ENCODE results near the gene RTP3. TPM values are rescaled to one million over a fixed set of nuclear protein-coding genes. Genes with fewer than 3 reads are reported as not detected.

Gene RTP3
- total RNA-seq, 2 experiments from 2014 or later, result 0.74 to 1.3 TPM

GRCh38 chr3:46472736-46473135, 25.0 kb upstream of the RTP3 start:
- H3K36me3 ChIP-seq (ENCODE audit: insufficient read depth, low read length), result no peaks in the 10 kb centered on the region
- ChIA-PET POLR2A (interaction anchor here (0.6 kb wide), 2 partner anchors 38 to 159 kb away, joined by 3 read pairs; no protein-coding TSS in a partner anchor), CTCF (ENCODE audit: unreplicated experiment) (interaction anchor here (0.6 kb wide), 1 partner anchor 237 kb away, joined by 10 read pairs; no protein-coding TSS in a partner anchor)
- no peak overlapping the region for H3K4me3 ChIP-seq (ENCODE audit: low read depth, low read length, poor library complexity, severe bottlenecking)
- no peak for DNase-seq (ENCODE audit: low spot score)
- no peaks in the 10 kb centered on the region for H3K79me2 ChIP-seq (ENCODE audit: insufficient read depth, low read depth, low read length)
- no peak overlapping the region for H2AFZ ChIP-seq (ENCODE audit: low read length)
- no peak overlapping the region for H3K27ac ChIP-seq (ENCODE audit: low read depth, low read length, poor library complexity, severe bottlenecking)
- intact Hi-C loops (cut with micrococcal nuclease; ENCODE audit: unreplicated experiment), result no loop called here
- no peak overlapping the region for H3K4me2 ChIP-seq (ENCODE audit: low read length)
- no peaks in the 10 kb centered on the region for H4K20me1 ChIP-seq (ENCODE audit: insufficient read depth, low read length)
- BruUV-seq (replicated peaks), result no TSS peak
- no peaks in the 10 kb centered on the region for H3K9me3 ChIP-seq (ENCODE audit: low read length)
- H3K4me1 ChIP-seq (ENCODE audit: insufficient read depth, low read length, poor library complexity, severe bottlenecking), result no peaks in the 10 kb centered on the region
- no peak for TF ChIP-seq CTCF (conservative IDR thresholded peaks at IDR 0.05; ENCODE audit: low read length)
- no peak for TF ChIP-seq EZH2phosphoT487 (IDR thresholded peaks at IDR 0.05; ENCODE audit: borderline replicate concordance, low read depth, low read length)
- no peaks in the 10 kb centered on the region for H3K9me2 ChIP-seq (ENCODE audit: insufficient read depth, low read length)

- no peaks in the 10 kb centered on the region for H3K36me3 ChIP-seq (ENCODE audit: insufficient read depth, low read length)
- ChIA-PET POLR2A (interaction anchor here (1.1 to 1.2 kb wide), 2 partner anchors 65 to 109 kb away, joined by 3 read pairs; no protein-coding TSS in a partner anchor), CTCF (ENCODE audit: unreplicated experiment) (no interaction called here)
- no peak overlapping the region for H3K4me2 ChIP-seq (ENCODE audit: low read length)
- H4K20me1 ChIP-seq (ENCODE audit: insufficient read depth, low read length), result no peaks in the 10 kb centered on the region
- H3K4me1 ChIP-seq (ENCODE audit: insufficient read depth, low read length, poor library complexity, severe bottlenecking), result no peaks in the 10 kb centered on the region
- no peaks in the 10 kb centered on the region for H3K9me3 ChIP-seq (ENCODE audit: low read length)
- H3K9me2 ChIP-seq (ENCODE audit: insufficient read depth, low read length), result no peaks in the 10 kb centered on the region
- no peaks in the 10 kb centered on the region for H3K79me2 ChIP-seq (ENCODE audit: insufficient read depth, low read depth, low read length)
- intact Hi-C loops (cut with micrococcal nuclease; ENCODE audit: unreplicated experiment), result no loop called here
- no peak overlapping the region for H3K4me3 ChIP-seq (ENCODE audit: low read depth, low read length, poor library complexity, severe bottlenecking)
- no peak for DNase-seq (ENCODE audit: low spot score)
- no peak overlapping the region for H2AFZ ChIP-seq (ENCODE audit: low read length)
- no TSS peak for BruUV-seq (replicated peaks)
- TF ChIP-seq CTCF (conservative IDR thresholded peaks at IDR 0.05; ENCODE audit: low read length) (no peak), EZH2phosphoT487 (IDR thresholded peaks at IDR 0.05; ENCODE audit: borderline replicate concordance, low read depth, low read length) (no peak)
- no peak overlapping the region for H3K27ac ChIP-seq (ENCODE audit: low read depth, low read length, poor library complexity, severe bottlenecking)
These were observed 20.6 kb upstream of the RTP3 start for GRCh38 chr3:46477145-46477544.

GRCh38 chr3:46477756-46478155, 20.0 kb upstream of the RTP3 start:
- H3K4me2 ChIP-seq (ENCODE audit: low read length), result no peak overlapping the region
- no peak overlapping the region for H3K27ac ChIP-seq (ENCODE audit: low read depth, low read length, poor library complexity, severe bottlenecking)
- BruUV-seq (replicated peaks), result no TSS peak
- ChIA-PET CTCF (ENCODE audit: unreplicated experiment) (no interaction called here), POLR2A (interaction anchor here (1.1 kb wide), 1 partner anchor 65 kb away, joined by 3 read pairs; no protein-coding TSS in a partner anchor)
- H3K9me2 ChIP-seq (ENCODE audit: insufficient read depth, low read length), result no peaks in the 10 kb centered on the region
- no peak for DNase-seq (ENCODE audit: low spot score)
- no peaks in the 10 kb centered on the region for H4K20me1 ChIP-seq (ENCODE audit: insufficient read depth, low read length)
- no peak overlapping the region for H2AFZ ChIP-seq (ENCODE audit: low read length)
- intact Hi-C loops (cut with micrococcal nuclease; ENCODE audit: unreplicated experiment), result no loop called here
- H3K4me3 ChIP-seq (ENCODE audit: low read depth, low read length, poor library complexity, severe bottlenecking), result no peak overlapping the region
- no peaks in the 10 kb centered on the region for H3K4me1 ChIP-seq (ENCODE audit: insufficient read depth, low read length, poor library complexity, severe bottlenecking)
- H3K79me2 ChIP-seq (ENCODE audit: insufficient read depth, low read depth, low read length), result no peaks in the 10 kb centered on the region
- no peaks in the 10 kb centered on the region for H3K36me3 ChIP-seq (ENCODE audit: insufficient read depth, low read length)
- TF ChIP-seq EZH2phosphoT487 (IDR thresholded peaks at IDR 0.05; ENCODE audit: borderline replicate concordance, low read depth, low read length), result no peak
- no peak for TF ChIP-seq CTCF (conservative IDR thresholded peaks at IDR 0.05; ENCODE audit: low read length)
- H3K9me3 ChIP-seq (ENCODE audit: low read length), result no peaks in the 10 kb centered on the region

Measured in OCI-LY7 (cell line).